HepG2 (cell line): Measurements from ENCODE around the gene CHTF8. TPM values are rescaled to one million over a fixed set of nuclear protein-coding genes. Genes with fewer than 3 reads are reported as not detected.
A peak's percentile ranks its signal among the peaks of the same experiment; 100 is the strongest.
"Not testable (repeated sequence)": the region's sequence is repeated elsewhere in the genome, so short reads cannot be mapped to it uniquely, and the experiment has no call there.

Experiments used
- ATAC-seq: fragments of 200-7000 bp; cut with Tn5 transposase; 3 replicates; pipeline ENCODE4 v1.9.1; 2020; ENCODE audit warnings: mild to moderate bottlenecking, moderate library complexity
- BruUV-seq: library from RNA; stranded (reverse); fragments of 400-500 nt; replicated peaks from 2 replicates; lab custom pipeline; 2021; lab: Mats Ljungman, UMichigan
- CTCF ChIA-PET: fragments of 300-600 bp; formaldehyde crosslinking; extraction: SDS; loops from one replicate; lab custom pipeline; 2021; ENCODE audit warnings: low total read pairs, inconsistent platforms, low intra/inter-chr PET ratio; lab: Yijun Ruan, JAX
- POLR2A ChIA-PET: fragments of 350-600 bp; sonication (Branson Sonifier 250); formaldehyde crosslinking; loops from one replicate; lab custom pipeline; 2020; ENCODE audit warnings: antibody characterized with exemption, inconsistent platforms; lab: Yijun Ruan, JAX
- DNase-seq: peaks from one replicate; pipeline ENCODE4 v3.0.0-alpha.2; 2015; ENCODE audit warnings: low spot score
- FAIRE-seq: peaks from 3 replicates; lab custom pipeline; 2011; peaks lifted over from hg19 to GRCh38; lab: Jason Lieb, UNC
- H2AFZ ChIP-seq: one replicate; pipeline ENCODE4 v1.6.1; 2011; ENCODE audit warnings: low read length, inconsistent platforms
- H3K27ac ChIP-seq: fragments of 300-600 bp; 3 replicates; pipeline ENCODE4 v1.8.0; 2011; ENCODE audit warnings: mixed run types, mild to moderate bottlenecking, mixed read lengths, low read length, inconsistent platforms; ENCODE audit not compliant: insufficient read depth; ENCODE audit errors: extremely low read length
- H3K27me3 ChIP-seq, 2 experiments: fragments of 200-600 bp in 1 of 2; 2 replicates in 1 of 2; 3 replicates in 1 of 2; pipeline versions ENCODE4 v1.6.0 to v1.8.0; 2011; ENCODE audit warnings: low read length in 2 of 2, mild to moderate bottlenecking in 2 of 2, moderate library complexity in 2 of 2, inconsistent platforms in 1 of 2; ENCODE audit not compliant: insufficient read depth in 2 of 2, control insufficient read depth in 1 of 2
- H3K36me3 ChIP-seq, 2 experiments: fragments of 200-600 bp in 1 of 2; replicated peaks in 1 of 2; 2 replicates in 1 of 2; 3 replicates in 1 of 2; pipeline versions ENCODE4 v1.5.1 to v1.8.0; 2011; ENCODE audit warnings: low read length in 2 of 2, inconsistent platforms in 1 of 2; ENCODE audit not compliant: insufficient read depth in 2 of 2, control insufficient read depth in 1 of 2
- H3K4me1 ChIP-seq: 2 replicates; pipeline ENCODE4 v1.5.1; 2012; ENCODE audit warnings: low read length, inconsistent platforms; ENCODE audit not compliant: insufficient read depth
- H3K4me2 ChIP-seq: 2 replicates; pipeline ENCODE4 v1.6.0; 2011; ENCODE audit warnings: low read depth, low read length, inconsistent platforms
- H3K4me3 ChIP-seq, 3 experiments: fragments of 200-600 bp in 1 of 3; sonication (generic), shearing (Covaris generic) in 1 of 3; replicated peaks in 1 of 3; 2 replicates each; pipeline ENCODE4 v1.5.1; 2011 to 2016; ENCODE audit warnings: low read length in 3 of 3, inconsistent platforms in 2 of 3, low read depth in 2 of 3, mild to moderate bottlenecking in 2 of 3, control low read depth in 1 of 3, mixed read lengths in 1 of 3; ENCODE audit not compliant: insufficient read depth in 1 of 3
- H3K79me2 ChIP-seq: one replicate; pipeline ENCODE4 v1.6.1; 2011; ENCODE audit warnings: low read length, inconsistent platforms; ENCODE audit not compliant: insufficient read depth
- H3K9ac ChIP-seq: 2 replicates; pipeline ENCODE4 v1.6.0; 2011; ENCODE audit warnings: mild to moderate bottlenecking, low read depth, low read length, inconsistent platforms; ENCODE audit not compliant: insufficient read depth
- H3K9me3 ChIP-seq: 2 replicates; pipeline ENCODE4 v1.5.1; 2012; ENCODE audit warnings: mild to moderate bottlenecking, low read length
- H4K20me1 ChIP-seq: 2 replicates; pipeline ENCODE4 v1.6.0; 2011; ENCODE audit warnings: inconsistent platforms, mild to moderate bottlenecking, low read length, moderate library complexity; ENCODE audit not compliant: insufficient read depth
- CREB1 ChIP-seq, 2 experiments: fragments of 450-650 bp in 1 of 2; IDR thresholded peaks; 2 replicates each; pipeline ENCODE4 v1.6.1; 2016 to 2017; ENCODE audit warnings: control low read depth in 1 of 2, mild to moderate bottlenecking in 1 of 2, missing compliant biosample characterization in 1 of 2, missing genetic modification characterization in 1 of 2
- HMGA1 ChIP-seq: sonication (generic); formaldehyde crosslinking; conservative IDR thresholded peaks from 2 replicates; pipeline ENCODE4 v1.4.0; 2020; ENCODE audit warnings: missing genetic modification reagents
- HOXA5 ChIP-seq: sonication (generic); formaldehyde crosslinking; IDR thresholded peaks from 2 replicates; pipeline ENCODE4 v1.4.0; 2020; ENCODE audit warnings: missing genetic modification reagents
- POLR2AphosphoS5 ChIP-seq: IDR thresholded peaks from 2 replicates; pipeline ENCODE4 v1.6.1; 2012; ENCODE audit warnings: low read depth, low read length
- SALL2 ChIP-seq: sonication (generic); formaldehyde crosslinking; IDR thresholded peaks from 2 replicates; pipeline ENCODE4 v1.8.1; 2023; ENCODE audit warnings: mild to moderate bottlenecking, missing genetic modification reagents, inconsistent platforms
- SRSF4 ChIP-seq: fragments of 200-400 bp; formaldehyde crosslinking; IDR thresholded peaks from one replicate; pipeline ENCODE4 v1.6.1; 2018; ENCODE audit warnings: mild to moderate bottlenecking, low read depth, low read length, moderate library complexity; ENCODE audit not compliant: poor library complexity, severe bottlenecking
- ZFP90 ChIP-seq: sonication (generic); formaldehyde crosslinking; IDR thresholded peaks from 2 replicates; pipeline ENCODE4 v1.8.0; 2022; ENCODE audit warnings: missing genetic modification reagents, mild to moderate bottlenecking, inconsistent platforms, borderline replicate concordance
- ZNF225 ChIP-seq: sonication (generic); formaldehyde crosslinking; IDR thresholded peaks from 2 replicates; pipeline ENCODE4 v1.4.0; 2020; ENCODE audit warnings: mild to moderate bottlenecking, missing genetic modification reagents
- ZNF230 ChIP-seq: sonication (generic); formaldehyde crosslinking; IDR thresholded peaks from 2 replicates; pipeline ENCODE4 v1.4.0; 2020; ENCODE audit warnings: mild to moderate bottlenecking, missing genetic modification reagents
- WGBS: methylation state at CpG from one replicate; pipeline ENCODE4 v1.1.6; 2017; ENCODE audit warnings: low lambda C conversion rate; 5-methylcytosine and 5-hydroxymethylcytosine counted together
- in situ Hi-C: cut with HindIII; loops from 2 replicates; pipeline ENCODE4 v1.10.0; 2017; ENCODE audit warnings: low pct_unique_long_range_greater_than_20kb; ENCODE audit not compliant: extremely low pct_ligation_motif_present
- intact Hi-C: fragments of 100-400 bp; cut with micrococcal nuclease; formaldehyde crosslinking; loops from one replicate; pipeline ENCODE4 v1.10.0; 2022; ENCODE audit not compliant: unreplicated experiment
- polyA plus RNA-seq, 8 experiments: library from polyadenylated mRNA; depleted of rRNA in 3 of 8; stranded (reverse) in 7 of 8; unstranded in 1 of 8; fragments of >200 nt; fragmentation: Illumina TruSeq in 4 of 8; extraction: Trizol in 4 of 8; gene quantifications; 2 replicates each; pipeline versions ENCODE4 v1.2.1 to v1.2.3, GENCODE V29; 2011 to 2016; ENCODE audit warnings: low read depth in 4 of 8, missing spikeins in 1 of 8, mixed read lengths in 1 of 8; ENCODE audit not compliant: insufficient read depth in 1 of 8
- total RNA-seq, 5 experiments: library from RNA; depleted of rRNA; stranded (reverse); fragments of >200 nt; fragmentation: Illumina TruSeq; extraction: Trizol; gene quantifications; 2 replicates each; pipeline ENCODE4 v1.2.3, GENCODE V29; 2016; ENCODE audit warnings: low read depth in 1 of 5
- TF ChIP-seq, protein P1 (sequence below): sonication (generic); formaldehyde crosslinking; IDR thresholded peaks from 2 replicates; pipeline ENCODE4 v1.4.0; 2020; ENCODE audit warnings: missing genetic modification reagents, mild to moderate bottlenecking, borderline replicate concordance
- TF ChIP-seq, protein P2 (sequence below): fragments of 450-650 bp; IDR thresholded peaks from 2 replicates; pipeline ENCODE4 v1.6.1; 2017; ENCODE audit warnings: mild to moderate bottlenecking
- TF ChIP-seq, protein P3 (sequence below): sonication (generic); formaldehyde crosslinking; IDR thresholded peaks from 2 replicates; pipeline ENCODE4 v1.5.0; 2020; ENCODE audit warnings: missing genetic modification reagents, mild to moderate bottlenecking, borderline replicate concordance

CHTF8 gene
- total and polyA plus RNA-seq, 2 of the 13 experiments (the other 11 are each of a cell fraction or from before 2014, with no cell fraction given), result 37.2 to 67.5 TPM

DNA sequence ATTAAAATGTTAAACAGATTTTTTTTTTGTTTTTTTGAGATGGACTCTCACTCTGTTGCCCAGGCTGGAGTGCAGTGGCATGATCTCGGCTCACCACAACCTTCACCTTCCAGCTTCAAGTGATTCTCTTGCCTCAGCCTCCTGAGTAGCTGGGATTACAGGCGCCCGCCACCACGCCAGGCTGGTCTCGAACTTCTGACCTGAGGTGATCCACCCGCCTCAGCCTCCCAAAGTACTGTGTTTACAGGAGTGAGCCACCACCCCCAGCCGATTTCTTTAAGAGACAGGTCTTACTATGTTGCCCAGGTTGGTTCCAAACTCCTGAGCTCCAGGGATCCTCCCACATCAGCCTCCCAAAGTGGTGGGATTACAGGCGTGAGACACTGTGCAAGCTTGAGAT is 8.0 kb downstream of the CHTF8 start:
- intact Hi-C loops, result loop anchor here (1.0 to 2.0 kb wide), 4 partner anchors 41 to 277 kb away; no protein-coding TSS in a partner anchor

DNA sequence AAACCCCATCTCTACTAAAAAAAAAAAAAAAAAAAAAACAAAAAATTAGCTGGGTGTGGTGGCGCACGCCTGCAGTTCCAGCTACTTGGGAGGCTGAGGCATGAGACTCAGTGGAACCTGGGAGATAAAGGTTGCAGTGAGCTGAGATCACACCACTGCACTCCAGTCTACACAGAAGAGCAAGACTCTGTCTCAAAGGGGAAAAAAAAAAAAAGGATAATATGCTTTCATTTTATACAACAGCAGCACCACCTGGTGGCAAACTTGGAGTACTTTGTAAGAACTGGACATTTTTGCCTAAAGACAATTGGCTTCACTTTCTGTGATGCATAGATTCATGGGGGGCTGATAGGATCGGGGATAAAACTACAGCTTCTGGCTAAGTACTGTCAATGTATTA is 8.5 kb downstream of the CHTF8 start:
- WGBS, result 83% methylated on average over 3 of the region's 3 CpGs
- Histone ChIP-seq H3K9me3 (no peaks in the 10 kb centered on the region), H3K27ac (no peak overlapping the region), H4K20me1 (no peaks in the 10 kb centered on the region), H3K4me3 (no peak overlapping the region), H3K4me1 (peaks cover 13% of the 10 kb centered on the region), H3K36me3 (peaks cover 15 to 23% of the 10 kb centered on the region in 2 experiments), H3K27me3 (no peaks in the 10 kb centered on the region), H3K4me2 (no peak overlapping the region), H2AFZ (no peak overlapping the region), H3K9ac (no peak overlapping the region), H3K79me2 (peaks cover 5% of the 10 kb centered on the region)
- BruUV-seq, result no TSS peak
- in situ Hi-C loops, result loop anchor here (5.0 to 25.0 kb wide), 3 partner anchors 222 to 412 kb away; partner anchors contain the start of gene TANGO6
- peak; percentile 93 for FAIRE-seq
- ChIA-PET POLR2A (no interaction called here), CTCF (interaction anchor here (0.6 to 2.7 kb wide), 12 partner anchors 11 to 533 kb away, joined by 3 to 23 read pairs (median 4); partner anchors contain the start of gene TANGO6)
- peak; percentile 85 for DNase-seq
- intact Hi-C loops, result loop anchor here (1.0 to 2.0 kb wide), 4 partner anchors 41 to 277 kb away; no protein-coding TSS in a partner anchor
- peak; percentile 62 for ATAC-seq
- TF ChIP-seq, protein P1, sequence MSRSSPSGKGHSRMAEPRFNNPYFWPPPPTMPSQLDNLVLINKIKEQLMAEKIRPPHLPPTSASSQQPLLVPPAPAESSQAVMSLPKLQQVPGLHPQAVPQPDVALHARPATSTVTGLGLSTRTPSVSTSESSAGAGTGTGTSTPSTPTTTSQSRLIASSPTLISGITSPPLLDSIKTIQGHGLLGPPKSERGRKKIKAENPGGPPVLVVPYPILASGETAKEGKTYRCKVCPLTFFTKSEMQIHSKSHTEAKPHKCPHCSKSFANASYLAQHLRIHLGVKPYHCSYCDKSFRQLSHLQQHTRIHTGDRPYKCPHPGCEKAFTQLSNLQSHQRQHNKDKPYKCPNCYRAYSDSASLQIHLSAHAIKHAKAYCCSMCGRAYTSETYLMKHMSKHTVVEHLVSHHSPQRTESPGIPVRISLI (CRISPR knock-in tag), result peak; percentile 99
- TF ChIP-seq CREB1 (IDR thresholded peaks at IDR 0.05) (no peak), CREB1 (CRISPR knock-in tag; IDR thresholded peaks at IDR 0.05) (0 out of 2 replicates have a peak, but pooled peaks have one; percentile 15), HOXA5 (peak; percentile 57; the same call in 1 of the 2 replicates), ZNF225 (CRISPR knock-in tag) (no peak), ZFP90 (0 out of 2 replicates have a peak, but pooled peaks have one; percentile 34), SRSF4 (no peak), ZNF230 (no peak), POLR2AphosphoS5 (peak; percentile 13; the same call in 1 of the 2 replicates), HMGA1 (CRISPR knock-in tag) (no peak), SALL2 (CRISPR knock-in tag) (peak; percentile 77; the same call in 1 of the 2 replicates)
- TF ChIP-seq, protein P2, sequence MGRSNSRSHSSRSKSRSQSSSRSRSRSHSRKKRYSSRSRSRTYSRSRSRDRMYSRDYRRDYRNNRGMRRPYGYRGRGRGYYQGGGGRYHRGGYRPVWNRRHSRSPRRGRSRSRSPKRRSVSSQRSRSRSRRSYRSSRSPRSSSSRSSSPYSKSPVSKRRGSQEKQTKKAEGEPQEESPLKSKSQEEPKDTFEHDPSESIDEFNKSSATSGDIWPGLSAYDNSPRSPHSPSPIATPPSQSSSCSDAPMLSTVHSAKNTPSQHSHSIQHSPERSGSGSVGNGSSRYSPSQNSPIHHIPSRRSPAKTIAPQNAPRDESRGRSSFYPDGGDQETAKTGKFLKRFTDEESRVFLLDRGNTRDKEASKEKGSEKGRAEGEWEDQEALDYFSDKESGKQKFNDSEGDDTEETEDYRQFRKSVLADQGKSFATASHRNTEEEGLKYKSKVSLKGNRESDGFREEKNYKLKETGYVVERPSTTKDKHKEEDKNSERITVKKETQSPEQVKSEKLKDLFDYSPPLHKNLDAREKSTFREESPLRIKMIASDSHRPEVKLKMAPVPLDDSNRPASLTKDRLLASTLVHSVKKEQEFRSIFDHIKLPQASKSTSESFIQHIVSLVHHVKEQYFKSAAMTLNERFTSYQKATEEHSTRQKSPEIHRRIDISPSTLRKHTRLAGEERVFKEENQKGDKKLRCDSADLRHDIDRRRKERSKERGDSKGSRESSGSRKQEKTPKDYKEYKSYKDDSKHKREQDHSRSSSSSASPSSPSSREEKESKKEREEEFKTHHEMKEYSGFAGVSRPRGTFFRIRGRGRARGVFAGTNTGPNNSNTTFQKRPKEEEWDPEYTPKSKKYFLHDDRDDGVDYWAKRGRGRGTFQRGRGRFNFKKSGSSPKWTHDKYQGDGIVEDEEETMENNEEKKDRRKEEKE, result no peak
- TF ChIP-seq, protein P3, sequence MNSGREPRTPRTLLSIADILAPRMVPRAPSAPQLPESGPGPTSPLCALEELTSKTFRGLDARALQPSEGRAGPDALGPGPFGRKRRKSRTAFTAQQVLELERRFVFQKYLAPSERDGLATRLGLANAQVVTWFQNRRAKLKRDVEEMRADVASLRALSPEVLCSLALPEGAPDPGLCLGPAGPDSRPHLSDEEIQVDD (CRISPR knock-in tag), result no peak

More for the DNA sequence above, 8.0 kb downstream of the CHTF8 start:
- H4K20me1 ChIP-seq, H3K27ac ChIP-seq, FAIRE-seq, H3K4me2 ChIP-seq, H3K79me2 ChIP-seq, ATAC-seq, BruUV-seq, H3K9ac ChIP-seq, H3K9me3 ChIP-seq, H3K4me3 ChIP-seq, H2AFZ ChIP-seq, DNase-seq, POLR2A ChIA-PET, H3K27me3 ChIP-seq: not testable (repeated sequence)
- Histone ChIP-seq H3K36me3 (peaks cover 10 to 18% of the 10 kb centered on the region in 2 experiments), H3K4me1 (peaks cover 10% of the 10 kb centered on the region)
- in situ Hi-C loops, result loop anchor here (5.0 to 25.0 kb wide), 3 partner anchors 222 to 412 kb away; partner anchors contain the start of gene TANGO6
- CTCF ChIA-PET, result interaction anchor here (0.6 to 2.7 kb wide), 11 partner anchors 11 to 534 kb away, joined by 3 to 23 read pairs (median 5); no protein-coding TSS in a partner anchor
- 86% methylated on average over 8 of the region's 8 CpGs for WGBS
